Daoy (cell line): ENCODE data around the gene DCP1A. TPM values are rescaled to one million over a fixed set of nuclear protein-coding genes. Genes with fewer than 3 reads are reported as not detected.

Experiments
- DNase-seq: peaks from one replicate; pipeline ENCODE4 v3.0.0-alpha.2; 2015; ENCODE audit warnings: low read depth
- total RNA-seq: library from RNA; depleted of rRNA; stranded (reverse); fragments of >200 nt; shearing (Covaris generic); gene quantifications from 2 replicates; pipeline ENCODE4 v1.2.3, GENCODE V29; 2014; rRNA removed

The DCP1A gene
- total RNA-seq, 1 experiment from 2014 or later = 9.0 TPM

GRCh38 chr3:53244271-53244670 lies 103.1 kb downstream of the DCP1A start:
- no peak for DNase-seq

- no peak for DNase-seq
Measured at GRCh38 chr3:53243785-53244184, 103.6 kb downstream of the DCP1A start.

- peak; percentile 55 for DNase-seq
Measured at GRCh38 chr3:53243165-53243564, 104.2 kb downstream of the DCP1A start.

- no peak for DNase-seq
Measured at GRCh38 chr3:53242642-53243041, 104.7 kb downstream of the DCP1A start.

GRCh38 chr3:53242155-53242554 lies 105.2 kb downstream of the DCP1A start:
- DNase-seq = no peak

GRCh38 chr3:53240989-53241972 lies 106.1 kb downstream of the DCP1A start:
- DNase-seq = no peak

- no peak for DNase-seq
Measured at GRCh38 chr3:53239800-53240199, 107.5 kb downstream of the DCP1A start.

GRCh38 chr3:53238886-53239285 lies 108.5 kb downstream of the DCP1A start:
- DNase-seq = no peak

- peak; percentile 87 for DNase-seq
Measured at GRCh38 chr3:53238051-53238850, 109.1 kb downstream of the DCP1A start.

- peak; percentile 86 for DNase-seq
Measured at GRCh38 chr3:53236112-53236841, 111.1 kb downstream of the DCP1A start.

- no peak for DNase-seq
Measured at GRCh38 chr3:53235545-53235944, 111.8 kb downstream of the DCP1A start.

GRCh38 chr3:53234841-53235232 lies 112.5 kb downstream of the DCP1A start:
- no peak for DNase-seq

GRCh38 chr3:53234130-53234840 lies 113.1 kb downstream of the DCP1A start:
- DNase-seq = no peak

Other genes with a start within 250 kb of the DCP1A start
- 7.1 and 12.3 TPM in 2 replicates for gene RFT1, start 217.1 kb downstream of the DCP1A start, total RNA-seq
- gene PRKCD, start 186.3 kb downstream of the DCP1A start, total RNA-seq = 0.30 and 0.80 TPM in 2 replicates
- gene TKT, start 91.5 kb downstream of the DCP1A start, total RNA-seq = 197 and 212 TPM in 2 replicates
- 0.86 and 1.4 TPM in 2 replicates for gene CACNA1D, start 147.1 kb upstream of the DCP1A start, total RNA-seq